Spleen (tissue), 7 donors: ENCODE results near the gene BBS12.

Source experiments
- POLR2A ChIP-seq, 3 donors: fragments of 450-650 bp; IDR thresholded peaks; one replicate each; pipeline ENCODE4 v1.5.1; 2017; ENCODE audit warnings: antibody characterized with exemption in 3 of 3, mild to moderate bottlenecking in 1 of 3
- POLR2AphosphoS5 ChIP-seq, 3 donors: sonication (generic); formaldehyde crosslinking; IDR thresholded peaks; one replicate each; pipeline ENCODE4 v1.5.1; 2017; ENCODE audit warnings: antibody characterized with exemption in 3 of 3
- TF ChIP-seq, protein P1 (sequence below), 11 experiments: fragments of 200-600 bp in 7 of 11; fragments of 450-650 bp in 4 of 11; sonication (generic) in 4 of 11; IDR thresholded peaks in 8 of 11; conservative IDR thresholded peaks in 3 of 11; 1 replicate in 7 of 11; 2 replicates in 4 of 11; pipeline versions ENCODE4 v1.4.0 to v1.8.0; 2016 to 2021; ENCODE audit warnings: antibody characterized with exemption in 11 of 11, inconsistent platforms in 4 of 11, mild to moderate bottlenecking in 1 of 11
- donor health status: DM: no; HTN: no; CAD: no; lungs with moderate emphysema.
- donor health status: DM: no; HTN: no; CAD: no.
- donor health status: DM: no; HTN: no; CAD: no.

DNA sequence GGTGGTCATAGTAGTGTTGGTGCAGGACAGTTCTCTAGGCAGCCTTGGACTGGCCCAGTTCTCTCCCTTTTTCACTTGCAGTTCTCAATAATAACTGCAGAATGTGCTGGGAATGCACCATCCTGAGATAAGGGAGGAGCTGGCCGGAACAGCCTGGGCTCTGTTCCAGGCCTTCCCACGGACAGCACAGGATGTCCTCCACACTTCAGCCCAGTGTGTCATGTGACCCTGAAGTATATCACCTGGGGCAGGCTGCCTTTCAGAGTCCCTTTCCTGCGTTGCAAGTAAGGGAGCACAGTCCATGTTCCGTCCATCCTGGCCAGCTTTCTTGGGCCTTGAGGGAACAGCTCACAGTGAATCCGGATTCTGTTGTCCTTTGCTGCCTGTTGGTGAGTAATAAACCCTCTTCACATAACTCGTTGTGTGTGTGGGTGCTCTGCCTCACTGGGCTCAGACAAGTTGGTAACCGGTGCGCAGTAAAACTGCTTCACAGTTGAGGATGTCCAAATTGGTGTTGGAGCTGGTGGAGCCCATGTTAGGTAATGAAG, 32.3 kb upstream of the BBS12 start:
- TF ChIP-seq, protein P1, sequence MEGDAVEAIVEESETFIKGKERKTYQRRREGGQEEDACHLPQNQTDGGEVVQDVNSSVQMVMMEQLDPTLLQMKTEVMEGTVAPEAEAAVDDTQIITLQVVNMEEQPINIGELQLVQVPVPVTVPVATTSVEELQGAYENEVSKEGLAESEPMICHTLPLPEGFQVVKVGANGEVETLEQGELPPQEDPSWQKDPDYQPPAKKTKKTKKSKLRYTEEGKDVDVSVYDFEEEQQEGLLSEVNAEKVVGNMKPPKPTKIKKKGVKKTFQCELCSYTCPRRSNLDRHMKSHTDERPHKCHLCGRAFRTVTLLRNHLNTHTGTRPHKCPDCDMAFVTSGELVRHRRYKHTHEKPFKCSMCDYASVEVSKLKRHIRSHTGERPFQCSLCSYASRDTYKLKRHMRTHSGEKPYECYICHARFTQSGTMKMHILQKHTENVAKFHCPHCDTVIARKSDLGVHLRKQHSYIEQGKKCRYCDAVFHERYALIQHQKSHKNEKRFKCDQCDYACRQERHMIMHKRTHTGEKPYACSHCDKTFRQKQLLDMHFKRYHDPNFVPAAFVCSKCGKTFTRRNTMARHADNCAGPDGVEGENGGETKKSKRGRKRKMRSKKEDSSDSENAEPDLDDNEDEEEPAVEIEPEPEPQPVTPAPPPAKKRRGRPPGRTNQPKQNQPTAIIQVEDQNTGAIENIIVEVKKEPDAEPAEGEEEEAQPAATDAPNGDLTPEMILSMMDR (IDR thresholded peaks at IDR 0.05 in 8 of 11, conservative IDR thresholded peaks at IDR 0.05 in 3 of 11): no peak
- TF ChIP-seq POLR2A (IDR thresholded peaks at IDR 0.05) (no peak), POLR2AphosphoS5 (IDR thresholded peaks at IDR 0.05) (peak in 2 of 3 donors; percentile 25 to 44)
